Amniotic epithelial cell (primary cell): ENCODE measurements around the gene TSR1.

Experiments
- DNase-seq: peaks from one replicate; pipeline ENCODE4 v3.0.0-alpha.2; 2010; ENCODE audit warnings: low read depth

Gene TSR1

GRCh38 chr17:2336852-2337543 lies 741 bp upstream of the TSR1 start, which contains the start of gene SGSM2:
Gene SGSM2, plus strand, starts transcription at chr17:2337501. Its CDS starts 188 bp downstream, at chr17:2337689.
- DNase-seq: peak; percentile 31

- DNase-seq: peak; percentile 21
Measured at GRCh38 chr17:2335726-2336214, 487 bp downstream of the TSR1 start.

- no peak for DNase-seq
Measured at GRCh38 chr17:2331303-2331702, 5.0 kb downstream of the TSR1 start.

DNA sequence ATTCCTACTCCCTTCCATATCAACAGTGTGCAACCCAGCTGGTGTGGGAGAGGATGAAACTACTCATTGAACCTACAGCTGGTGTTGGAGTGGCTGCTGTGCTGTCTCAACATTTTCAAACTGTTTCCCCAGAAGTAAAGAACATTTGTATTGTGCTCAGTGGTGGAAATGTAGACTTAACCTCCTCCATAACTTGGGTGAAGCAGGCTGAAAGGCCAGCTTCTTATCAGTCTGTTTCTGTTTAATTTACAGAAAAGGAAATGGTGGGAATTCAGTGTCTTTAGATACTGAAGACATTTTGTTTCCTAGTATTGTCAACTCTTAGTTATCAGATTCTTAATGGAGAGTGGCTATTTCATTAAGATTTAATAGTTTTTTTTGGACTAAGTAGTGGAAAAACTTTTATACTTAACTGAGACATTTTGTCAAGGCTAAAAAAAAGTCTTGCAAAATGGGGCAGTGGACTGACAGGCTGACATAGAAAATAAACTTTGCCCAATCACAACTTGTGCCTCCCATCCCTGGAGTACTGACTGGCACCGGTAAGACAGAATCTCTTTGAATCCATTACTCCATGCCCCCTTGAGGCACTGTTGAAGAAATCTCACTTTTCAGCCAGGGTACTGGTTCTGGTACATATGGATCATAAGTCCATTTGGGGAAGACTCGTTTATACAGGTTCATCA lies 12.5 kb downstream of the TSR1 start:
- DNase-seq: no peak

GRCh38 chr17:2321399-2321798 lies 14.9 kb downstream of the TSR1 start:
- DNase-seq: no peak

- no peak for DNase-seq
Measured at GRCh38 chr17:2319051-2319450, 17.2 kb downstream of the TSR1 start.

GRCh38 chr17:2317796-2318195 lies 18.5 kb downstream of the TSR1 start:
- DNase-seq: no peak

GRCh38 chr17:2316916-2317205 lies 19.4 kb downstream of the TSR1 start:
- peak; percentile 68 for DNase-seq

GRCh38 chr17:2312736-2313135 lies 23.5 kb downstream of the TSR1 start:
- DNase-seq: no peak

DNA sequence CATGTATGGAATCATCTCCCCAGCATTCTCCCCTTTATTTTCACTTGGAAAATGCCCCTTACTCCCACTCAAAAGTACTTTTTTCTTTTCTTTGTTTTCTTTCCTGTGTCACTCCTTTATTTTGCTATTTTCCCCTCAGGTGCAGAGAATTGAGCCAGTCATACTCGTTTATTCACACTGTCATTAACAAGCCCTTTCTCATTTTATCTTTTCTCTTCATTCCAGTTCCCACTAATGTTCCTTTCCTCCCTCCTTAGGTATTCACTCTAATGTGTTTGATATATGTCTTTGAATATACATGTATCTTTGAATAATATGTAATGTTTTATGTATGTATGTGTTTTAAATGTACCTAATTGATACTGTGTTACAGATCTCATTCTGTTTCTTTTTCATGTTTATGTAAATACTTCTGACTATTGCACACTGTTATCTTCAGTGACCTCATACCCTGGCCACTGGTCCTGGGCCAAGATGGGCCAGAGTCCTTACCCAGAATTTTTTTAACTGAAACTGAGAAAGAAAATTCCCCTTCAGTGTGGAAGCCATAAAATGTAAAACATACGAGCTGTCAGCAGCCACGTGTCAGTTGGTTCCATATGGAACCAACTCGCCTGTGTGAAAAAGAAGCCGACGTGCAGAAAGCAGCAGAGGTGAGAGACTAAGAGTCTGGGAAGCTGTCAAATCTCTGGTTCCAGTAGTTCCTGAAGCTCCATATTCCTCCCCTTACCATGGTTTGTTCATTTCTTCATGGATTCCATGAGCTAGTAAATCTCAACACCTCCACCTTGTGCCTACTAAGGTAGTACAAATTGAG lies 26.7 kb downstream of the TSR1 start:
- DNase-seq: peak; percentile 71

- DNase-seq: no peak
Measured at GRCh38 chr17:2304931-2305330, 31.3 kb downstream of the TSR1 start.

- peak; percentile 73 for DNase-seq
Measured at GRCh38 chr17:2303204-2304188, 32.8 kb downstream of the TSR1 start, which contains the start of the genes SMG6 and SRR. Gene SMG6, minus strand, starts transcription at chr17:2303785. Its CDS starts 65 bp downstream, at chr17:2303720. Gene SRR, plus strand, starts transcription at chr17:2303950. Its CDS starts 11,611 bp downstream, at chr17:2315561.

GRCh38 chr17:2302778-2303203 lies 33.5 kb downstream of the TSR1 start:
- DNase-seq: peak; percentile 23

DNA sequence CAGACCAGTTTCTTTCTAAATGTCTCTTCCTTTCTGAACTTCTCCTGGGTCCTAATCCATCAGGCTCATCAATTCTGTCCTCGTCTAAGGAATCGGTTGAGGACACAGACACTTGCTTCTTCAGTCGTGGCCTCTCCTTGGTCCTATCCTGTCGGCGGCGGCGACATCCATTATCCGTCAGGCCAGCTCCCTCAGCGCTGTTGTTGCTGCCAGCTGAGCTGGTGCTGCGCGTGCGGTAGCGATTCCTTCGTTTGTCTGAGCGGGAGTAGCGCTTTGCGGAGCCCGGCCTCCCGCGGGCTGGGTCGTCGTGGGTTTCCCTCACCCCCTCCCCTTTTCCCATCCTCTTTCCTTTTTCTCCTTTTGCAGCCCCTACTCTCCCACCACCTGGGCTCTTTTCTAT lies 36.5 kb downstream of the TSR1 start:
- no peak for DNase-seq

GRCh38 chr17:2299136-2299535 lies 37.1 kb downstream of the TSR1 start:
- DNase-seq: no peak

GRCh38 chr17:2297023-2297422 lies 39.2 kb downstream of the TSR1 start:
- DNase-seq: peak; percentile 21

- peak; percentile 18 for DNase-seq
Measured at GRCh38 chr17:2295575-2295974, 40.7 kb downstream of the TSR1 start.

- DNase-seq: peak; percentile 47
Measured at GRCh38 chr17:2292100-2292499, 44.2 kb downstream of the TSR1 start.

GRCh38 chr17:2289878-2290478 lies 46.3 kb downstream of the TSR1 start:
- DNase-seq: peak; percentile 52

DNA sequence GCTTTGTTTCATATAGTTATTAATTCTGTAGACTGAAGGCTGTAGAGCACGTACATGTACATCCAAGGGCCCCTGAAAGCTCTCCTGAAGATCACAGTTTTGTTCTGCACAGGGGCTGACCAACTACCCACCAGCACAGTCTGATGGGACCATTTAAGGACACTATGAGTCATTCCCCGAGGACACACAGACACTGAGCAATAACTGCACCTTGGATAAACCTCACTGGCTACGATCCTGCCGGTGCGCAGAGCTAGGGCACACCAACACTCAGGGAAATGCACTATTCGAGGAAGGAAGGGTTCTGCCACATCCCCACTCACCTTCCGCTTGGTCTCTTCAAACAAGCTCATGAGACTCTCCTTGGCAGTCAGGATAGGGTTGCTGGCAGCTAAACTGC lies 53.0 kb downstream of the TSR1 start:
- no peak for DNase-seq
